Astrocyte (in vitro differentiated cells and primary cell): ENCODE data around the gene IL17RD. TPM values are rescaled to one million over a fixed set of nuclear protein-coding genes. Genes with fewer than 3 reads are reported as not detected.

ENCODE experiments used
- DNase-seq: peaks from one replicate; pipeline ENCODE4 v3.0.0-alpha.2; 2010; ENCODE audit warnings: low read depth
- FAIRE-seq: peaks from 2 replicates; lab custom pipeline; 2011; peaks lifted over from hg19 to GRCh38; lab: Jason Lieb, UNC
- H2AFZ ChIP-seq: 2 replicates; pipeline ENCODE4 v1.6.0; 2012; ENCODE audit warnings: low read depth, low read length, inconsistent platforms
- H3K27ac ChIP-seq: 2 replicates; pipeline ENCODE4 v1.5.1; 2011; ENCODE audit warnings: low read depth, low read length, inconsistent platforms
- H3K27me3 ChIP-seq: 2 replicates; pipeline ENCODE4 v1.6.0; 2011; ENCODE audit warnings: low read length, inconsistent platforms; ENCODE audit not compliant: insufficient read depth
- H3K36me3 ChIP-seq: 2 replicates; pipeline ENCODE4 v1.5.1; 2011; ENCODE audit warnings: low read length, inconsistent platforms; ENCODE audit not compliant: insufficient read depth
- H3K4me1 ChIP-seq: 2 replicates; pipeline ENCODE4 v1.5.1; 2011; ENCODE audit warnings: low read length, inconsistent platforms; ENCODE audit not compliant: insufficient read depth
- H3K4me2 ChIP-seq: 2 replicates; pipeline ENCODE4 v1.6.0; 2012; ENCODE audit warnings: low read length, inconsistent platforms
- H3K4me3 ChIP-seq: 2 replicates; pipeline ENCODE4 v1.5.1; 2011; ENCODE audit warnings: low read depth, mild to moderate bottlenecking, low read length, inconsistent platforms; ENCODE audit not compliant: insufficient read depth
- H3K79me2 ChIP-seq: 2 replicates; pipeline ENCODE4 v1.6.0; 2012; ENCODE audit warnings: mild to moderate bottlenecking, low read length, inconsistent platforms; ENCODE audit not compliant: insufficient read depth
- H3K9ac ChIP-seq: 2 replicates; pipeline ENCODE4 v1.6.0; 2012; ENCODE audit warnings: mild to moderate bottlenecking, low read length, inconsistent platforms
- H3K9me3 ChIP-seq: 2 replicates; pipeline ENCODE4 v1.5.1; 2012; ENCODE audit warnings: low read depth, mild to moderate bottlenecking, low read length, inconsistent platforms; ENCODE audit not compliant: insufficient read depth
- H4K20me1 ChIP-seq: 2 replicates; pipeline ENCODE4 v1.6.0; 2012; ENCODE audit warnings: low read length, inconsistent platforms; ENCODE audit not compliant: insufficient read depth
- H3K27ac Mint-ChIP-seq: one replicate; pipeline ENCODE4 v1.8.0; 2021; ENCODE audit warnings: mild to moderate bottlenecking, mixed read lengths; ENCODE audit not compliant: unreplicated experiment
- H3K27me3 Mint-ChIP-seq: one replicate; pipeline ENCODE4 v1.8.0; 2021; ENCODE audit warnings: low read depth, mixed read lengths; ENCODE audit not compliant: unreplicated experiment
- H3K36me3 Mint-ChIP-seq: one replicate; pipeline ENCODE4 v1.8.0; 2021; ENCODE audit warnings: low read depth, mixed read lengths; ENCODE audit not compliant: unreplicated experiment
- H3K4me1 Mint-ChIP-seq: one replicate; pipeline ENCODE4 v1.8.0; 2021; ENCODE audit warnings: low read depth, mixed read lengths; ENCODE audit not compliant: unreplicated experiment
- H3K4me3 Mint-ChIP-seq: one replicate; pipeline ENCODE4 v1.8.0; 2021; ENCODE audit warnings: mild to moderate bottlenecking, moderate library complexity, mixed read lengths; ENCODE audit not compliant: unreplicated experiment
- H3K9me3 Mint-ChIP-seq: one replicate; pipeline ENCODE4 v1.8.0; 2021; ENCODE audit warnings: mild to moderate bottlenecking, mixed read lengths; ENCODE audit not compliant: unreplicated experiment
- CTCF ChIP-seq: IDR thresholded peaks from 2 replicates; pipeline ENCODE4 v1.5.1; 2011; ENCODE audit warnings: low read depth, mild to moderate bottlenecking, inconsistent platforms, low read length, moderate library complexity; ENCODE audit not compliant: insufficient read depth
- EZH2 ChIP-seq: IDR thresholded peaks from 2 replicates; pipeline ENCODE4 v1.6.1; 2012; ENCODE audit warnings: mild to moderate bottlenecking, low read length, inconsistent platforms; ENCODE audit not compliant: insufficient read depth
- total RNA-seq: library from RNA; stranded (reverse); gene quantifications from 2 replicates; pipeline ENCODE4 v1.2.1, GENCODE V29; 2021

The IL17RD gene
- total RNA-seq, 1 donor from 2014 or later = 13.0 TPM

DNA sequence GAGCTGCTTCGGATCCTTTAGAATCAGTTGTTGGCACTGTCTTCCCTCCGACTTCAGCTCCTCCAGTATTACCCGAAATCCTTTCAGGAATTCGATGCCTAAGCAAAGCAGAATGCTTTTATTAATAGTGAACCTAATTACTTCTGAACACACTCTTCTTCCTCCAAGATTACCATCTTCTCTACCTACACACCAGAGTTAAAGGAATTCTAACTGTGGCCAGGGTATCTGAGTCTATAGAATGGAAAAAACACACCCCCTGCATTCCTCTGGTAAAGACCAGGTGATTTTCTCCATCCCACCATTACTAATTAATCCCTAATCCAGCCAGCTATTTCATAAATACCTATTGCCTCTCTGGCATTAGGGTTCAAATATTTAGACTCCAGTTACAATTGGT lies 54.9 kb downstream of the IL17RD start:
- Histone ChIP-seq H3K4me3 (no peak overlapping the region), H3K9me3 (no peaks in the 10 kb centered on the region), H3K4me2 (no peak overlapping the region), H3K27ac (no peak overlapping the region), H3K79me2 (no peaks in the 10 kb centered on the region), H3K36me3 (no peaks in the 10 kb centered on the region), H3K9ac (no peak overlapping the region), H3K27me3 (no peaks in the 10 kb centered on the region), H3K4me1 (peaks cover 9% of the 10 kb centered on the region), H2AFZ (no peak overlapping the region), H4K20me1 (no peaks in the 10 kb centered on the region)
- no peak for DNase-seq
- Mint-ChIP-seq H3K9me3 (no peaks in the 10 kb centered on the region), H3K27ac (no peak overlapping the region), H3K4me1 (peaks cover 6% of the 10 kb centered on the region), H3K27me3 (no peaks in the 10 kb centered on the region), H3K36me3 (peaks cover 4% of the 10 kb centered on the region), H3K4me3 (no peak overlapping the region)
- TF ChIP-seq CTCF (no peak), EZH2 (no peak)
- FAIRE-seq = no peak

DNA sequence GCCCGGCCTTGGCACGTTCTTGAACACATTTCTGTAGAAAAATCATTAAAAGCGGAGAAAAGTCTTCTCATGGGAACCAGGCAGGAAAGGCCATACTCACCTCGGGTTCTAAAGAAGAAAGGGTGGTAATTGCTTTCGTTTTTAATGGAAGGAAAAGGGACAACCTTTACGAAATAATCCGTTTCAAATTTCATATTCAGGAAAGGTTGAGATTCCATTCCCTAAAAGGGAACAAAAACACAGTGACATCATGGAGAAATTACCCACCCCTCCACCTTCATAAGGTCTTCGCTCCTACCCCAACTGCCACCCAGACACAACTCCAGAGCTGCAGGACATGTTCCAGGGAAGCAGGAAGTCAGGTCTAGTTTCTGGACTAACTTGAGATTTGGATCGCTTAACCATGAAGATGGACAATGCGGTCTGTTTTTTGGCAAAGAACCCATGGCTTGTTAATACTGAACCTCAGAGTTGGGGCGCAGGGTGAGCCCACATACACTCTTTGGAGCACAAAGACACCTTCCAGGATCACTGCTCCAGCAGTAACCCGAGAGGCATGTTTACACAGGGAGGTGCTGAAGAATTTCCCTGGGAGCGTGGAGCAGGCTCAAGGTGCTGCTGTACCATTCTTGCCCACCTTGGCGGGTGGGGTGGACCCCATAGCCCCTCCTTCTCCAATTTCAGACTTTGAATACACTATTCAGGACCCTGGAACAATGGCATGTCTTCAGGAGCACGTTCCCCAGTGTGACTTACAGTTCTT lies 55.5 kb downstream of the IL17RD start:
- H3K9me3 Mint-ChIP-seq = no peaks in the 10 kb centered on the region
- Histone ChIP-seq H3K27ac (no peak overlapping the region), H3K36me3 (peaks cover 1% of the 10 kb centered on the region), H2AFZ (no peak overlapping the region), H3K79me2 (no peaks in the 10 kb centered on the region), H3K4me3 (no peak overlapping the region), H3K27me3 (no peaks in the 10 kb centered on the region), H4K20me1 (no peaks in the 10 kb centered on the region), H3K9me3 (no peaks in the 10 kb centered on the region), H3K4me2 (no peak overlapping the region), H3K4me1 (peaks cover 9% of the 10 kb centered on the region), H3K9ac (no peak overlapping the region)
- no peak overlapping the region for H3K27ac Mint-ChIP-seq
- no peak for TF ChIP-seq EZH2
- TF ChIP-seq CTCF = no peak
- H3K27me3 Mint-ChIP-seq = no peaks in the 10 kb centered on the region
- FAIRE-seq = no peak
- DNase-seq = no peak
- H3K36me3 Mint-ChIP-seq = peaks cover 4% of the 10 kb centered on the region
- no peak overlapping the region for H3K4me3 Mint-ChIP-seq
- peaks cover 6% of the 10 kb centered on the region for H3K4me1 Mint-ChIP-seq

- Histone ChIP-seq H3K9me3 (no peaks in the 10 kb centered on the region), H2AFZ (no peak overlapping the region), H3K4me3 (no peak overlapping the region), H3K36me3 (peaks cover 3% of the 10 kb centered on the region), H3K9ac (no peak overlapping the region), H3K4me1 (peaks cover 9% of the 10 kb centered on the region), H3K27me3 (no peaks in the 10 kb centered on the region), H3K79me2 (no peaks in the 10 kb centered on the region), H3K27ac (no peak overlapping the region), H4K20me1 (no peaks in the 10 kb centered on the region), H3K4me2 (no peak overlapping the region)
- no peak for DNase-seq
- Mint-ChIP-seq H3K27ac (no peak overlapping the region), H3K4me1 (peaks cover 6% of the 10 kb centered on the region), H3K9me3 (no peaks in the 10 kb centered on the region), H3K36me3 (peaks cover 4% of the 10 kb centered on the region), H3K27me3 (no peaks in the 10 kb centered on the region), H3K4me3 (no peak overlapping the region)
- no peak for FAIRE-seq
- no peak for TF ChIP-seq EZH2
- no peak for TF ChIP-seq CTCF
Measured at GRCh38 chr3:57108684-57109083, 56.5 kb downstream of the IL17RD start.
